ENCODE data around the gene TRAF3IP1.

The TRAF3IP1 gene

DNA sequence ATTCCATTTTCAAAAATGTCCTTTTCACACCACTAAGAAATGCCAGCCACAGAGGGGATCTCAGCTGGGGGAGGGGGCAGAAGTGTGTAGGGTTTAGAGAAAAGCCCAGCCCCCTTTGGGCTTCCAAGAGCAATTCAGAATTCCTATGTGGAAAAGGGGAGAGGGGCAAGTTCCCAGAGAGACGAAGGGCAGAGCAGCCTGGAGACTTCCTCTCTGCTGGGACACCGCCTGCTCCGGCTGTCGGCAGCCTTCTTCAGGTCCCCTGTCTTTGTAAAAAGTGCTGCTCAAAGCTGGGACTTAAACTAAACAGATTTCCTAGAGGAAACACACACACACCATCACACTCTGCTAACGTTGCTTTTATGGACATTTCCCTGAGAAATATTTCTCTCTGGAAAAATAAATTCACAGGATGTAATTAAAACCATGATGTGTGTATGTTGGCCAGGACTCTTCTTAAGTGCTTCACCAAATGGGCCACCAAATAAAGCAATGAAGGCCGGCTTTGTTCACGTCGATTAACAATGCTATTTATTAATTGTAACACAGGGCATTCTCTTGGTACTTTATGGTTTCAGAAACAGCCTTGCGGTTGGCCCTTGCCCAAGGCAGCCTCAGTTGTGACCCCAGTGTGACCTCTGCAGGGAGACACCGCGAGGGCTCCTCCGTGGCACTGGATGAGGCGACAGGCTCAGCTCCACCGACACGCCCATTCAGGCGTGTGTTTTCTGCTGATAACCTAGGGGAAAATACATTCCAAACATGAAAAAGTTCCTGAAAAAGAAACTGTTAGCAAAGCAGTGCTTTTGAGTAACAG lies 100.8 kb downstream of the TRAF3IP1 start:
- TF ChIP-seq SIN3A (IDR thresholded peaks at IDR 0.05; ENCODE audit: borderline replicate concordance, insufficient read depth, low read length) (no peak), TAF1 (IDR thresholded peaks at IDR 0.05; ENCODE audit: borderline replicate concordance, insufficient read depth, low read length) (no peak), FOXP2 (optimal IDR thresholded peaks at IDR 0.05; ENCODE audit: borderline replicate concordance, extremely low read depth, extremely low read length, insufficient read depth) (no peak), POLR2AphosphoS5 (IDR thresholded peaks at IDR 0.05; ENCODE audit: low read depth, low read length) (no peak)
- TF ChIP-seq, protein P1, sequence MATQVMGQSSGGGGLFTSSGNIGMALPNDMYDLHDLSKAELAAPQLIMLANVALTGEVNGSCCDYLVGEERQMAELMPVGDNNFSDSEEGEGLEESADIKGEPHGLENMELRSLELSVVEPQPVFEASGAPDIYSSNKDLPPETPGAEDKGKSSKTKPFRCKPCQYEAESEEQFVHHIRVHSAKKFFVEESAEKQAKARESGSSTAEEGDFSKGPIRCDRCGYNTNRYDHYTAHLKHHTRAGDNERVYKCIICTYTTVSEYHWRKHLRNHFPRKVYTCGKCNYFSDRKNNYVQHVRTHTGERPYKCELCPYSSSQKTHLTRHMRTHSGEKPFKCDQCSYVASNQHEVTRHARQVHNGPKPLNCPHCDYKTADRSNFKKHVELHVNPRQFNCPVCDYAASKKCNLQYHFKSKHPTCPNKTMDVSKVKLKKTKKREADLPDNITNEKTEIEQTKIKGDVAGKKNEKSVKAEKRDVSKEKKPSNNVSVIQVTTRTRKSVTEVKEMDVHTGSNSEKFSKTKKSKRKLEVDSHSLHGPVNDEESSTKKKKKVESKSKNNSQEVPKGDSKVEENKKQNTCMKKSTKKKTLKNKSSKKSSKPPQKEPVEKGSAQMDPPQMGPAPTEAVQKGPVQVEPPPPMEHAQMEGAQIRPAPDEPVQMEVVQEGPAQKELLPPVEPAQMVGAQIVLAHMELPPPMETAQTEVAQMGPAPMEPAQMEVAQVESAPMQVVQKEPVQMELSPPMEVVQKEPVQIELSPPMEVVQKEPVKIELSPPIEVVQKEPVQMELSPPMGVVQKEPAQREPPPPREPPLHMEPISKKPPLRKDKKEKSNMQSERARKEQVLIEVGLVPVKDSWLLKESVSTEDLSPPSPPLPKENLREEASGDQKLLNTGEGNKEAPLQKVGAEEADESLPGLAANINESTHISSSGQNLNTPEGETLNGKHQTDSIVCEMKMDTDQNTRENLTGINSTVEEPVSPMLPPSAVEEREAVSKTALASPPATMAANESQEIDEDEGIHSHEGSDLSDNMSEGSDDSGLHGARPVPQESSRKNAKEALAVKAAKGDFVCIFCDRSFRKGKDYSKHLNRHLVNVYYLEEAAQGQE (IDR thresholded peaks at IDR 0.05; ENCODE audit: insufficient read depth in 1 of 2, low read depth in 2 of 2, low read length in 2 of 2): no peak

DNA sequence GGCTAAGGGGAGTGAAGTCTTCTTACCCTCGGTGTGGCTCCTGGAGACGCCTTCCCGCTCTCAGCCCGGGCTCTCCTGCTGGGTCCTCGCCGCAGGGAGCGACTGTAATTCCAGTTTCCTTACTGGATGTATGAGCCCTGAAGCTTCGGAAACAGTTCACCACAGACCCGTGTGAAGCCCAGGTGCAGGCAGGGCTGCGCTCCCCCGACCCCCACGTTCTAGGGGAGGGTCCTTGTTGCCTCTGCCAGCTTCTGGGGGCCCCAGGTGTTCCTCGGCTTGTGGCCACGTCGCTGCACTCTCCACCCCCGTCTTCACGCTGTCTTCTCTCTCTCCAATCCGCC lies 101.3 kb downstream of the TRAF3IP1 start:
- TF ChIP-seq TAF1 (IDR thresholded peaks at IDR 0.05; ENCODE audit: borderline replicate concordance, insufficient read depth, low read length) (no peak), FOXP2 (optimal IDR thresholded peaks at IDR 0.05; ENCODE audit: borderline replicate concordance, extremely low read depth, extremely low read length, insufficient read depth) (no peak), SIN3A (IDR thresholded peaks at IDR 0.05; ENCODE audit: borderline replicate concordance, insufficient read depth, low read length) (no peak), POLR2AphosphoS5 (IDR thresholded peaks at IDR 0.05; ENCODE audit: low read depth, low read length) (no peak)
- TF ChIP-seq, protein P1 (IDR thresholded peaks at IDR 0.05; ENCODE audit: insufficient read depth in 1 of 2, low read depth in 2 of 2, low read length in 2 of 2): no peak

DNA sequence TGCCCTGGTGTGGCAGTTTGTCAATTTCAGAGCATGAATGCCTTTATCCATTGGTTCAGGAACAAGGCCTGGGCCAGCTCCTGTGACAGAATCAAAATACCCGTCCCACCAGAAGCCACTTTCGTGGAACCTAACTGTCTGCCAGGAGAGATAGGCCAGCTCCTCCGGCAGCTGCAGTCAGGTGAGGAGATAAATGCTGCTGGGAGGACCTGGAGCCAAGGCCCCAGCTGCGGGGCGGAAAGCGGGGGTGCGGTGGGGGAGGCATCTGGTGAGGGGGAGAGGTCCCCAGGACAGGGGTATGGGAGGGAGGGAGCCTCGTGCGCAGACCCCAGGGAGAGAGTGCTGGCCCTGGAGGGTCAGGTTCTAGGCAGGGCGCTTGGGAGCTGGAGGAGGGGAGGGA lies 102.0 kb downstream of the TRAF3IP1 start:
- no peak for TF ChIP-seq SIN3A (IDR thresholded peaks at IDR 0.05; ENCODE audit: borderline replicate concordance, insufficient read depth, low read length)
- TF ChIP-seq TAF1 (IDR thresholded peaks at IDR 0.05; ENCODE audit: borderline replicate concordance, insufficient read depth, low read length): no peak
- no peak for TF ChIP-seq FOXP2 (optimal IDR thresholded peaks at IDR 0.05; ENCODE audit: borderline replicate concordance, extremely low read depth, extremely low read length, insufficient read depth)
- TF ChIP-seq POLR2AphosphoS5 (IDR thresholded peaks at IDR 0.05; ENCODE audit: low read depth, low read length): no peak
- TF ChIP-seq, protein P1 (IDR thresholded peaks at IDR 0.05; ENCODE audit: insufficient read depth in 1 of 2, low read depth in 2 of 2, low read length in 2 of 2): no peak

DNA sequence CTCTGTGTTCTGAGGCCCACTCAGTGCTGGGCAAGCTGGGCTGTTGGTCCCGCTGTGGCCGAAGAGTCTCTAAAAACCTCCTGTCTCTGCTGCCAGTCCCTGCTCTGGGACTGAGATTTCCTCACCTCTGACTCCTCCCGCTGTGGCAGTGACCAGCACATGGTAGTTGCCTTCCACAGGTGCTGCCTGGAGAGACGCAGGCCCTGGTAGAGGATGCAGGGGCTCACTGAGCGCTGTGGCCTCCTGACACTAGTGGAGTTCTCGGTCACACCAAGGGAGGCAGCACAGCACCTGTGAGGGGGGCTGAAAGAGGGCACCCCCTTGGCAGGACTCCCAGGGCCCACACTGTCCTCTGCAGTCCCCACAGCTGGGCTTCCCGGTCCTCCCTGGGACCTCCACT lies 102.6 kb downstream of the TRAF3IP1 start:
- no peak for TF ChIP-seq FOXP2 (optimal IDR thresholded peaks at IDR 0.05; ENCODE audit: borderline replicate concordance, extremely low read depth, extremely low read length, insufficient read depth)
- TF ChIP-seq SIN3A (IDR thresholded peaks at IDR 0.05; ENCODE audit: borderline replicate concordance, insufficient read depth, low read length): no peak
- no peak for TF ChIP-seq TAF1 (IDR thresholded peaks at IDR 0.05; ENCODE audit: borderline replicate concordance, insufficient read depth, low read length)
- TF ChIP-seq, protein P1 (IDR thresholded peaks at IDR 0.05; ENCODE audit: insufficient read depth in 1 of 2, low read depth in 2 of 2, low read length in 2 of 2): no peak
- TF ChIP-seq POLR2AphosphoS5 (IDR thresholded peaks at IDR 0.05; ENCODE audit: low read depth, low read length): no peak

Measured in PFSK-1 (cell line).